ENCODE data around the gene PYHIN1.

DNA sequence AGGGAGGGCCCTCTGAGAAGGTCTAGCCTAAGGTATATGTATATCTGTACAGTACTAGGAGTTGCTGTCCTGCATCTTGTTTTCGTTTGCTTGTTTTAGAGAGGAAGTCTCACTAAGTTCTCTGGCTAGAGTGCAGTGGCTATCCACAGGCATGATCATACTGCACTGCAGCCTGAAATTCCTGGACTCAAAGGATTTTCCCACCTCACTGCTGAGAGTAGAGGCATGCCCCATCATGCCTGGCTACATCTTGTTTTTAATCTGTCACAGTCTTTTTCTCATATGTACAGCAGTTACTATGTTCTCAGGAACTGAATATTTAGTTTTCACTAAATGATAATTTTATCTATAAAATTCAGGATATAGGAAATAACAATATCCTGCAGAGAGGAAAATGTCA, 15.3 kb upstream of the PYHIN1 start:
- TF ChIP-seq, protein P1, sequence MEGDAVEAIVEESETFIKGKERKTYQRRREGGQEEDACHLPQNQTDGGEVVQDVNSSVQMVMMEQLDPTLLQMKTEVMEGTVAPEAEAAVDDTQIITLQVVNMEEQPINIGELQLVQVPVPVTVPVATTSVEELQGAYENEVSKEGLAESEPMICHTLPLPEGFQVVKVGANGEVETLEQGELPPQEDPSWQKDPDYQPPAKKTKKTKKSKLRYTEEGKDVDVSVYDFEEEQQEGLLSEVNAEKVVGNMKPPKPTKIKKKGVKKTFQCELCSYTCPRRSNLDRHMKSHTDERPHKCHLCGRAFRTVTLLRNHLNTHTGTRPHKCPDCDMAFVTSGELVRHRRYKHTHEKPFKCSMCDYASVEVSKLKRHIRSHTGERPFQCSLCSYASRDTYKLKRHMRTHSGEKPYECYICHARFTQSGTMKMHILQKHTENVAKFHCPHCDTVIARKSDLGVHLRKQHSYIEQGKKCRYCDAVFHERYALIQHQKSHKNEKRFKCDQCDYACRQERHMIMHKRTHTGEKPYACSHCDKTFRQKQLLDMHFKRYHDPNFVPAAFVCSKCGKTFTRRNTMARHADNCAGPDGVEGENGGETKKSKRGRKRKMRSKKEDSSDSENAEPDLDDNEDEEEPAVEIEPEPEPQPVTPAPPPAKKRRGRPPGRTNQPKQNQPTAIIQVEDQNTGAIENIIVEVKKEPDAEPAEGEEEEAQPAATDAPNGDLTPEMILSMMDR (IDR thresholded peaks at IDR 0.05): no peak
- TF ChIP-seq POLR2A (IDR thresholded peaks at IDR 0.05): no peak
